HEK293 (cell line): Measurements from ENCODE around the gene DNAJC11.
A peak's percentile ranks its signal among the peaks of the same experiment; 100 is the strongest.

Experiments used
- BCL11B ChIP-seq: fragments of 450-650 bp; formaldehyde crosslinking; IDR thresholded peaks from 2 replicates; pipeline ENCODE4 v1.5.1; 2016; ENCODE audit warnings: low read depth, missing biosample characterization, missing genetic modification characterization
- EGR2 ChIP-seq: fragments of 450-650 bp; formaldehyde crosslinking; IDR thresholded peaks from 2 replicates; pipeline ENCODE4 v1.5.1; 2016; ENCODE audit warnings: low read depth, missing biosample characterization, missing genetic modification characterization
- GFI1B ChIP-seq: fragments of 450-650 bp; formaldehyde crosslinking; IDR thresholded peaks from 2 replicates; pipeline ENCODE4 v1.5.1; 2016; ENCODE audit warnings: missing biosample characterization, missing genetic modification characterization
- GLI4 ChIP-seq: fragments of 450-650 bp; formaldehyde crosslinking; IDR thresholded peaks from 2 replicates; pipeline ENCODE4 v1.5.1; 2016; ENCODE audit warnings: missing biosample characterization, missing genetic modification characterization
- GLIS1 ChIP-seq: fragments of 450-650 bp; formaldehyde crosslinking; IDR thresholded peaks from 2 replicates; pipeline ENCODE4 v1.5.1; 2016; ENCODE audit warnings: missing biosample characterization, missing genetic modification characterization
- IKZF3 ChIP-seq: fragments of 450-650 bp; IDR thresholded peaks from 2 replicates; pipeline ENCODE4 v1.5.0; 2018; ENCODE audit warnings: missing biosample characterization, mild to moderate bottlenecking, missing genetic modification characterization, moderate library complexity
- KLF10 ChIP-seq: fragments of 450-650 bp; IDR thresholded peaks from 2 replicates; pipeline ENCODE4 v1.5.1; 2018; ENCODE audit warnings: missing biosample characterization, mild to moderate bottlenecking, missing genetic modification characterization
- REPIN1 ChIP-seq: fragments of 450-650 bp; formaldehyde crosslinking; IDR thresholded peaks from 2 replicates; pipeline ENCODE4 v1.5.1; 2017; ENCODE audit warnings: missing biosample characterization, missing genetic modification characterization, low read depth
- SP2 ChIP-seq: fragments of 450-650 bp; formaldehyde crosslinking; IDR thresholded peaks from 2 replicates; pipeline ENCODE4 v1.5.1; 2016; ENCODE audit warnings: missing biosample characterization, missing genetic modification characterization
- ZBTB1 ChIP-seq: fragments of 450-650 bp; formaldehyde crosslinking; IDR thresholded peaks from 2 replicates; pipeline ENCODE4 v1.5.1; 2016; ENCODE audit warnings: missing biosample characterization, missing genetic modification characterization
- ZBTB49 ChIP-seq: fragments of 450-650 bp; formaldehyde crosslinking; IDR thresholded peaks from 2 replicates; pipeline ENCODE4 v1.5.1; 2016; ENCODE audit warnings: missing biosample characterization, missing genetic modification characterization, low read depth
- ZBTB8A ChIP-seq: fragments of 450-650 bp; formaldehyde crosslinking; IDR thresholded peaks from 2 replicates; pipeline ENCODE4 v1.5.1; 2016; ENCODE audit warnings: missing biosample characterization, missing genetic modification characterization
- ZEB2 ChIP-seq: fragments of 450-650 bp; formaldehyde crosslinking; IDR thresholded peaks from 2 replicates; pipeline ENCODE4 v1.5.1; 2016; ENCODE audit warnings: missing biosample characterization, missing genetic modification characterization
- ZIC2 ChIP-seq: fragments of 450-650 bp; formaldehyde crosslinking; IDR thresholded peaks from 2 replicates; pipeline ENCODE4 v1.5.1; 2016; ENCODE audit warnings: missing biosample characterization, missing genetic modification characterization
- ZNF175 ChIP-seq: fragments of 450-650 bp; formaldehyde crosslinking; IDR thresholded peaks from 2 replicates; pipeline ENCODE4 v1.5.1; 2016; ENCODE audit warnings: missing biosample characterization, missing genetic modification characterization
- ZNF2 ChIP-seq: fragments of 450-650 bp; formaldehyde crosslinking; IDR thresholded peaks from 2 replicates; pipeline ENCODE4 v1.5.1; 2016; ENCODE audit warnings: missing biosample characterization, missing genetic modification characterization
- ZNF23 ChIP-seq: fragments of 450-650 bp; formaldehyde crosslinking; IDR thresholded peaks from 2 replicates; pipeline ENCODE4 v1.5.1; 2016; ENCODE audit warnings: missing biosample characterization, missing genetic modification characterization, borderline replicate concordance
- ZNF510 ChIP-seq: fragments of 450-650 bp; formaldehyde crosslinking; IDR thresholded peaks from 2 replicates; pipeline ENCODE4 v1.5.1; 2018; ENCODE audit warnings: mild to moderate bottlenecking, missing genetic modification characterization, missing biosample characterization; ENCODE audit not compliant: insufficient replicate concordance
- ZNF621 ChIP-seq: fragments of 450-650 bp; formaldehyde crosslinking; IDR thresholded peaks from 2 replicates; pipeline ENCODE4 v1.5.1; 2017; ENCODE audit warnings: missing biosample characterization, missing genetic modification characterization
- ZNF629 ChIP-seq: fragments of 450-650 bp; formaldehyde crosslinking; IDR thresholded peaks from 2 replicates; pipeline ENCODE4 v1.5.1; 2017; ENCODE audit warnings: missing biosample characterization, missing genetic modification characterization
- ZNF777 ChIP-seq: fragments of 450-650 bp; formaldehyde crosslinking; IDR thresholded peaks from 2 replicates; pipeline ENCODE4 v1.5.1; 2017; ENCODE audit warnings: missing biosample characterization, missing genetic modification characterization, borderline replicate concordance
- ZNF785 ChIP-seq: fragments of 450-650 bp; formaldehyde crosslinking; IDR thresholded peaks from 2 replicates; pipeline ENCODE4 v1.5.1; 2016; ENCODE audit warnings: missing biosample characterization, missing genetic modification characterization
- TF ChIP-seq, protein P1 (sequence below): fragments of 450-650 bp; formaldehyde crosslinking; IDR thresholded peaks from 2 replicates; pipeline ENCODE4 v1.5.1; 2016; ENCODE audit warnings: missing biosample characterization, missing genetic modification characterization
- TF ChIP-seq, protein P2 (sequence below): fragments of 450-650 bp; formaldehyde crosslinking; IDR thresholded peaks from 2 replicates; pipeline ENCODE4 v1.5.1; 2016; ENCODE audit warnings: missing biosample characterization, missing genetic modification characterization
- TF ChIP-seq, protein P3 (sequence below): fragments of 450-650 bp; formaldehyde crosslinking; IDR thresholded peaks from 2 replicates; pipeline ENCODE4 v1.5.1; 2017; ENCODE audit warnings: missing biosample characterization, missing genetic modification characterization

The DNAJC11 gene

DNA sequence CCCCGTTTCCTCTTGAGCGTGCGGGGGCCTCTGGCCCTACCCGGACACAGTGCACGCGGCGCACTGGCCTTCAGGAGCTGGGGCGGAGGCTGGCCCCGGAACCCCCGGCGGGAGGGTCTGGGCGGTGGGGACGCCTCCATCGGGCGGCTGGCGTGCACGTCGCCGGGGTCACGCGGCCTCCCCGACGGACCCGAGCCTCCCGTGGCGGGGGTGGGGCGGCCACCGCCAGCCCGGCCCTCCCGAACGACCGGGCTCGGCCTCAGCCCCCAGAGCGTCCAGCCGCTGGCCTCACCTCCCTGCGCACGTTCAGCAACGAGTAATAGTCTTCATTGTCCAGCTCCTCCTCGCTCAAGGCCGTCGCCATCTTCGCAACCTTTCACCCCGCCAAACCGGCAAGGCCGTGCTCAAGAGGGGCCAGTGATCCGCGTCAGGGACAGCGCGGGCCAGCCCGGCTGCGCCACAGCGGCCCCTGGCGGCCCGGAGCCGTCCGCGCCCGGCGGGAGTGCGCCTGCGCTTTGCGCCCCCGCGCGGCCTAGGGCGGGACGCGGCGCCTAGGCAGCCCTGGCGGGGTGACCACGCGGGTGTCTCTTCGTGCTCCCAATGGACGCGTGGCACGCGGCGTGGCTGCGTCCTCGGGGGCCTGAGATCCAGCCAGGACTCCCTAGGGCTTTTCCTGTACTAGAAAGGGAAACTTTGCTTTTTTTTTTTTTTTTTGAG is at the start of gene DNAJC11 (continued):
- TF ChIP-seq, protein P1, sequence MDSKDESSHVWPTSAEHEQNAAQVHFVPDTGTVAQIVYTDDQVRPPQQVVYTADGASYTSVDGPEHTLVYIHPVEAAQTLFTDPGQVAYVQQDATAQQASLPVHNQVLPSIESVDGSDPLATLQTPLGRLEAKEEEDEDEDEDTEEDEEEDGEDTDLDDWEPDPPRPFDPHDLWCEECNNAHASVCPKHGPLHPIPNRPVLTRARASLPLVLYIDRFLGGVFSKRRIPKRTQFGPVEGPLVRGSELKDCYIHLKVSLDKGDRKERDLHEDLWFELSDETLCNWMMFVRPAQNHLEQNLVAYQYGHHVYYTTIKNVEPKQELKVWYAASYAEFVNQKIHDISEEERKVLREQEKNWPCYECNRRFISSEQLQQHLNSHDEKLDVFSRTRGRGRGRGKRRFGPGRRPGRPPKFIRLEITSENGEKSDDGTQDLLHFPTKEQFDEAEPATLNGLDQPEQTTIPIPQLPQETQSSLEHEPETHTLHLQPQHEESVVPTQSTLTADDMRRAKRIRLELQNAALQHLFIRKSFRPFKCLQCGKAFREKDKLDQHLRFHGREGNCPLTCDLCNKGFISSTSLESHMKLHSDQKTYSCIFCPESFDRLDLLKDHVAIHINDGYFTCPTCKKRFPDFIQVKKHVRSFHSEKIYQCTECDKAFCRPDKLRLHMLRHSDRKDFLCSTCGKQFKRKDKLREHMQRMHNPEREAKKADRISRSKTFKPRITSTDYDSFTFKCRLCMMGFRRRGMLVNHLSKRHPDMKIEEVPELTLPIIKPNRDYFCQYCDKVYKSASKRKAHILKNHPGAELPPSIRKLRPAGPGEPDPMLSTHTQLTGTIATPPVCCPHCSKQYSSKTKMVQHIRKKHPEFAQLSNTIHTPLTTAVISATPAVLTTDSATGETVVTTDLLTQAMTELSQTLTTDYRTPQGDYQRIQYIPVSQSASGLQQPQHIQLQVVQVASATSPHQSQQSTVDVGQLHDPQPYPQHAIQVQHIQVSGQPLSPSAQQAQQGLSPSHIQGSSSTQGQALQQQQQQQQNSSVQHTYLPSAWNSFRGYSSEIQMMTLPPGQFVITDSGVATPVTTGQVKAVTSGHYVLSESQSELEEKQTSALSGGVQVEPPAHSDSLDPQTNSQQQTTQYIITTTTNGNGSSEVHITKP = no peak
- TF ChIP-seq ZEB2 (peak; percentile 46; the same call in 1 of the 2 replicates), ZNF621 (tag by site-specific recombination) (no peak), KLF10 (tag by site-specific recombination) (peak; percentile 74; the same call in 1 of the 2 replicates), IKZF3 (tag by site-specific recombination) (no peak), GLIS1 (no peak), ZNF175 (tag by site-specific recombination) (no peak), SP2 (tag by site-specific recombination) (peak; percentile 51; the same call in 1 of the 2 replicates), ZNF23 (tag by site-specific recombination) (no peak), ZNF777 (tag by site-specific recombination) (no peak), ZBTB8A (tag by site-specific recombination) (peak; percentile 81), ZNF785 (tag by site-specific recombination) (peak; percentile 36; the same call in 1 of the 2 replicates), BCL11B (tag by site-specific recombination) (peak; percentile 99), GFI1B (no peak), EGR2 (tag by site-specific recombination) (peak; percentile 47; the same call in 1 of the 2 replicates), ZNF629 (tag by site-specific recombination) (peak; percentile 65), ZIC2 (tag by site-specific recombination) (peak; percentile 79), ZNF2 (tag by site-specific recombination) (peak; percentile 66; the same call in 1 of the 2 replicates), REPIN1 (tag by site-specific recombination) (no peak; the same call in 1 of the 2 replicates), ZBTB49 (tag by site-specific recombination) (no peak), ZNF510 (tag by site-specific recombination) (no peak), ZBTB1 (tag by site-specific recombination) (no peak), GLI4 (tag by site-specific recombination) (0 out of 2 replicates have a peak, but pooled peaks have one; percentile 22)
- TF ChIP-seq, protein P2, sequence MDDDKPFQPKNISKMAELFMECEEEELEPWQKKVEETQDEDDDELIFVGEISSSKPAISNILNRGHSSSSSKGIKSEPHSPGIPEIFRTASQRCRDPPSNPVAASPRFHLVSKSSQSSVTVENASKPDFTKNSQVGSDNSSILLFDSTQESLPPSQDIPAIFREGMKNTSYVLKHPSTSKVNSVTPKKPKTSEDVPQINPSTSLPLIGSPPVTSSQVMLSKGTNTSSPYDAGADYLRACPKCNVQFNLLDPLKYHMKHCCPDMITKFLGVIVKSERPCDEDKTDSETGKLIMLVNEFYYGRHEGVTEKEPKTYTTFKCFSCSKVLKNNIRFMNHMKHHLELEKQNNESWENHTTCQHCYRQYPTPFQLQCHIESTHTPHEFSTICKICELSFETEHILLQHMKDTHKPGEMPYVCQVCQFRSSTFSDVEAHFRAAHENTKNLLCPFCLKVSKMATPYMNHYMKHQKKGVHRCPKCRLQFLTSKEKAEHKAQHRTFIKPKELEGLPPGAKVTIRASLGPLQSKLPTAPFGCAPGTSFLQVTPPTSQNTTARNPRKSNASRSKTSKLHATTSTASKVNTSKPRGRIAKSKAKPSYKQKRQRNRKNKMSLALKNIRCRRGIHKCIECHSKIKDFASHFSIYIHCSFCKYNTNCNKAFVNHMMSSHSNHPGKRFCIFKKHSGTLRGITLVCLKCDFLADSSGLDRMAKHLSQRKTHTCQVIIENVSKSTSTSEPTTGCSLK (tag by site-specific recombination) = no peak
- TF ChIP-seq, protein P3, sequence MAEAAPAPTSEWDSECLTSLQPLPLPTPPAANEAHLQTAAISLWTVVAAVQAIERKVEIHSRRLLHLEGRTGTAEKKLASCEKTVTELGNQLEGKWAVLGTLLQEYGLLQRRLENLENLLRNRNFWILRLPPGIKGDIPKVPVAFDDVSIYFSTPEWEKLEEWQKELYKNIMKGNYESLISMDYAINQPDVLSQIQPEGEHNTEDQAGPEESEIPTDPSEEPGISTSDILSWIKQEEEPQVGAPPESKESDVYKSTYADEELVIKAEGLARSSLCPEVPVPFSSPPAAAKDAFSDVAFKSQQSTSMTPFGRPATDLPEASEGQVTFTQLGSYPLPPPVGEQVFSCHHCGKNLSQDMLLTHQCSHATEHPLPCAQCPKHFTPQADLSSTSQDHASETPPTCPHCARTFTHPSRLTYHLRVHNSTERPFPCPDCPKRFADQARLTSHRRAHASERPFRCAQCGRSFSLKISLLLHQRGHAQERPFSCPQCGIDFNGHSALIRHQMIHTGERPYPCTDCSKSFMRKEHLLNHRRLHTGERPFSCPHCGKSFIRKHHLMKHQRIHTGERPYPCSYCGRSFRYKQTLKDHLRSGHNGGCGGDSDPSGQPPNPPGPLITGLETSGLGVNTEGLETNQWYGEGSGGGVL = no peak
